Measurements from ENCODE around the gene SEL1L3. TPM values are rescaled to one million over a fixed set of nuclear protein-coding genes. Genes with fewer than 3 reads are reported as not detected.

The SEL1L3 gene
- total and polyA plus RNA-seq, 9 of the 15 experiments (the other 6 are each of a cell fraction or from before 2014, with no cell fraction given): 10.0 to 44.3 (median 21.6) TPM

GRCh38 chr4:25843340-25844097 is 19.3 kb downstream of the SEL1L3 start (continued):
- TF ChIP-seq VEZF1 (CRISPR knock-in tag; IDR thresholded peaks at IDR 0.05): 0 out of 2 replicates have a peak, but pooled peaks have one; percentile 7
- no peak for TF ChIP-seq ZNF311 (CRISPR knock-in tag; IDR thresholded peaks at IDR 0.05)
- TF ChIP-seq ZNF639 (CRISPR knock-in tag; conservative IDR thresholded peaks at IDR 0.05 in 1 of 2, IDR thresholded peaks at IDR 0.05 in 1 of 2): peak in 1 of 2 experiments; percentile 65; a peak in 1 of 4 replicates
- TF ChIP-seq AFF4 (CRISPR knock-in tag; IDR thresholded peaks at IDR 0.05): no peak
- 0 out of 2 replicates have a peak, but pooled peaks have one; percentile 8 for TF ChIP-seq CBFA2T3 (IDR thresholded peaks at IDR 0.05)
- no peak for TF ChIP-seq BRF1 (IDR thresholded peaks at IDR 0.05; ENCODE audit: borderline replicate concordance, extremely low read depth, insufficient read length)
- TF ChIP-seq MGA (IDR thresholded peaks at IDR 0.05): peak; percentile 84
